MCF 10A (cell line): Measurements from ENCODE around the gene TFRC. TPM values are rescaled to one million over a fixed set of nuclear protein-coding genes. Genes with fewer than 3 reads are reported as not detected.

Experiments used
- BruUV-seq: library from RNA; stranded (reverse); fragments of 400-500 nt; replicated peaks from 2 replicates; lab custom pipeline; 2021; lab: Mats Ljungman, UMichigan
- CTCF ChIA-PET: fragments of 300-600 bp; sonication (Branson Sonifier 250); formaldehyde crosslinking; extraction: SDS; loops from one replicate; lab custom pipeline; 2021; ENCODE audit warnings: antibody characterized with exemption, inconsistent platforms; lab: Yijun Ruan, JAX
- POLR2A ChIA-PET: fragments of 300-600, 350-650 bp; sonication (Branson Sonifier 250); formaldehyde crosslinking; extraction: SDS; loops from one replicate; lab custom pipeline; 2020; ENCODE audit warnings: antibody characterized with exemption, inconsistent platforms; lab: Yijun Ruan, JAX
- DNase-seq: peaks from one replicate; pipeline ENCODE4 v3.0.0-alpha.2; 2018; ENCODE audit not compliant: unreplicated experiment
- H3K27ac Mint-ChIP-seq: one replicate; pipeline ENCODE4 v1.8.0; 2022; ENCODE audit warnings: mild to moderate bottlenecking, low read depth, mixed read lengths; ENCODE audit not compliant: unreplicated experiment
- H3K27me3 Mint-ChIP-seq: one replicate; pipeline ENCODE4 v1.8.0; 2022; ENCODE audit warnings: mixed read lengths; ENCODE audit not compliant: insufficient read depth, unreplicated experiment
- H3K36me3 Mint-ChIP-seq: one replicate; pipeline ENCODE4 v1.8.0; 2022; ENCODE audit warnings: mild to moderate bottlenecking, moderate library complexity, mixed read lengths; ENCODE audit not compliant: insufficient read depth, unreplicated experiment
- H3K4me1 Mint-ChIP-seq: one replicate; pipeline ENCODE4 v1.8.0; 2022; ENCODE audit warnings: mixed read lengths; ENCODE audit not compliant: insufficient read depth, unreplicated experiment
- H3K4me3 Mint-ChIP-seq: one replicate; pipeline ENCODE4 v1.8.0; 2022; ENCODE audit warnings: mild to moderate bottlenecking, moderate library complexity, mixed read lengths; ENCODE audit not compliant: unreplicated experiment
- H3K9me3 Mint-ChIP-seq: one replicate; pipeline ENCODE4 v1.8.0; 2022; ENCODE audit warnings: mixed read lengths; ENCODE audit not compliant: unreplicated experiment
- CTCF ChIP-seq: fragments of 200-600 bp; IDR thresholded peaks from one replicate; pipeline ENCODE4 v1.8.0; 2022; ENCODE audit warnings: antibody characterized with exemption, mild to moderate bottlenecking; ENCODE audit not compliant: unreplicated experiment
- intact Hi-C: fragments of 100-400 bp; cut with micrococcal nuclease; formaldehyde crosslinking; loops from 2 replicates; pipeline ENCODE4 v1.14.1; 2022
- total RNA-seq: library from RNA; stranded (reverse); gene quantifications from 2 replicates; pipeline ENCODE4 v1.2.3, GENCODE V29; 2022

The TFRC gene
- total RNA-seq, 1 experiment from 2014 or later, result 72.9 TPM

GRCh38 chr3:196012481-196012880 lies 69.4 kb downstream of the TFRC start:
- no peak for TF ChIP-seq CTCF

DNA sequence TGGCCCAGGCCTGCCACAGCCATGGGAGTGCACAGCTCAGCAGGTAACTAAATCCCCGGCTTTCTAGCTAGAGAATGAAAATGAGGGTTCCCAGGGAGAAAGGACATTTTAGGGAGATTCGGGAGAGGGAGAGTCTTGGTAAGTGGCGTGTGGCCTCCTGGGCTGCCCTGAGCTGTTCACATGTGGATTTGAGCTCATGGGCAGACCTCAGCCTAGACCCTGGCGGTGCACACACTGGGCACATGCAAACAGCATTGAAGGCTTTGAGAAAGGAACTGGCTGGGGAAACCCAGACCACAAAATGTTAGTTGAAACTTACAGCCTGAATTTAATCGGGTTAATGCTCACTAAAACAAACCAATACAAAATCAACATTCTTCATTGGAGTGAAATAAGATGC lies 72.4 kb downstream of the TFRC start:
- Mint-ChIP-seq H3K36me3 (no peaks in the 10 kb centered on the region), H3K27me3 (peaks cover 12% of the 10 kb centered on the region), H3K4me1 (no peaks in the 10 kb centered on the region), H3K9me3 (peaks cover 7% of the 10 kb centered on the region), H3K27ac (no peak overlapping the region), H3K4me3 (no peak overlapping the region)
- intact Hi-C loops, result no loop called here
- no peak for DNase-seq
- POLR2A ChIA-PET, result no interaction called here
- TF ChIP-seq CTCF, result no peak
- no TSS peak for BruUV-seq
- CTCF ChIA-PET, result no interaction called here

More at GRCh38 chr3:196012481-196012880, 69.4 kb downstream of the TFRC start:
- CTCF ChIA-PET, result no interaction called here
- Mint-ChIP-seq H3K9me3 (peaks cover 7% of the 10 kb centered on the region), H3K4me3 (no peak overlapping the region), H3K27me3 (peaks cover 12% of the 10 kb centered on the region), H3K27ac (no peak overlapping the region), H3K36me3 (no peaks in the 10 kb centered on the region), H3K4me1 (peaks cover 7% of the 10 kb centered on the region)
- intact Hi-C loops, result no loop called here
- DNase-seq, result peak; percentile 20
- POLR2A ChIA-PET, result no interaction called here
- BruUV-seq, result no TSS peak

GRCh38 chr3:196008929-196009328 lies 73.0 kb downstream of the TFRC start:
- DNase-seq, result no peak
- Mint-ChIP-seq H3K36me3 (no peaks in the 10 kb centered on the region), H3K27me3 (peaks cover 12% of the 10 kb centered on the region), H3K4me3 (no peak overlapping the region), H3K27ac (no peak overlapping the region), H3K9me3 (peaks cover 7% of the 10 kb centered on the region), H3K4me1 (no peaks in the 10 kb centered on the region)
- CTCF ChIA-PET, result no interaction called here
- POLR2A ChIA-PET, result no interaction called here
- BruUV-seq, result no TSS peak
- intact Hi-C loops, result no loop called here
- no peak for TF ChIP-seq CTCF

GRCh38 chr3:196008387-196008786 lies 73.5 kb downstream of the TFRC start:
- Mint-ChIP-seq H3K4me1 (no peaks in the 10 kb centered on the region), H3K36me3 (no peaks in the 10 kb centered on the region)
- CTCF ChIA-PET, result no interaction called here

More at GRCh38 chr3:196008387-196008786, 73.5 kb downstream of the TFRC start:
- Mint-ChIP-seq H3K27ac (no peak overlapping the region), H3K4me3 (no peak overlapping the region), H3K27me3 (peaks cover 12% of the 10 kb centered on the region), H3K9me3 (peaks cover 7% of the 10 kb centered on the region)
- POLR2A ChIA-PET, result no interaction called here
- intact Hi-C loops, result no loop called here
- no peak for TF ChIP-seq CTCF
- no TSS peak for BruUV-seq
- DNase-seq, result no peak
